Right lobe of liver (tissue), 6 donors: ENCODE data around the gene NSL1. TPM values are rescaled to one million over a fixed set of nuclear protein-coding genes. Genes with fewer than 3 reads are reported as not detected.

Experiments used
- ATAC-seq, 4 donors: fragments of 200-7000 bp; cut with Tn5 transposase; one replicate each; pipeline ENCODE4 v1.9.1; 2020; ENCODE audit warnings: mild to moderate bottlenecking in 4 of 4, moderate library complexity in 4 of 4
- DNase-seq, 3 donors: peaks; one replicate each; pipeline ENCODE4 v3.0.0-alpha.2; 2020
- H3K27ac ChIP-seq, 3 donors: fragments of 200-600 bp; one replicate each; pipeline ENCODE4 v1.8.0; 2022
- H3K27me3 ChIP-seq, 2 donors: fragments of 200-600 bp; one replicate each; pipeline ENCODE4 v1.8.0; 2022
- H3K36me3 ChIP-seq, 4 donors: fragments of 200-600 bp; sonication (generic) in 1 of 4; one replicate each; pipeline versions ENCODE4 v1.5.1 to v1.8.0; 2017 to 2022; ENCODE audit warnings: control low read depth in 1 of 4
- H3K4me1 ChIP-seq, 4 donors: fragments of 200-600 bp; sonication (generic) in 1 of 4; one replicate each; pipeline versions ENCODE4 v1.5.1 to v1.8.0; 2017 to 2022; ENCODE audit warnings: control low read depth in 1 of 4
- H3K4me3 ChIP-seq, 3 donors: fragments of 200-600 bp; one replicate each; pipeline ENCODE4 v1.8.0; 2022
- H3K9me3 ChIP-seq, 4 donors: fragments of 200-600 bp; sonication (generic) in 1 of 4; one replicate each; pipeline versions ENCODE4 v1.5.1 to v1.8.0; 2017 to 2022; ENCODE audit warnings: control low read depth in 1 of 4
- CTCF ChIP-seq, 4 donors: fragments of 200-600 bp in 3 of 4; fragments of 450-650 bp in 1 of 4; IDR thresholded peaks; one replicate each; pipeline versions ENCODE4 v1.5.1 to v1.8.0; 2016 to 2022; ENCODE audit warnings: antibody characterized with exemption in 4 of 4, mild to moderate bottlenecking in 2 of 4
- POLR2A ChIP-seq: fragments of 450-650 bp; IDR thresholded peaks from one replicate; pipeline ENCODE4 v1.6.1; 2017; ENCODE audit warnings: antibody characterized with exemption, mild to moderate bottlenecking
- WGBS: methylation state at CpG from one replicate; pipeline ENCODE4 v1.1.6; 2018; ENCODE audit warnings: low coverage, low lambda C conversion rate; ENCODE audit not compliant: insufficient coverage; ENCODE audit errors: missing lambda C conversion rate; 5-methylcytosine and 5-hydroxymethylcytosine counted together
- intact Hi-C, 2 donors: fragments of 100-400 bp; cut with DNase I; formaldehyde crosslinking; loops; one replicate each; pipeline versions ENCODE4 v1.11.2 to v1.14.1; 2022
- total RNA-seq, 6 experiments: library from RNA; depleted of rRNA in 2 of 6; stranded (reverse); fragments of >200 nt in 2 of 6; fragmentation: NEBNext Ultra II Directional in 3 of 6; extraction: Animal tissue kit (Norgen Biotek cat#: 25700) in 3 of 6; gene quantifications; one replicate each; pipeline versions ENCODE4 v1.1.0 to v1.2.4, GENCODE V29; 2016 to 2023
- donor health status: DM: no; HTN: yes; CAD: no.
- donor health status: DM: no; HTN: no; CAD: no.
- donor health status: DM: no; HTN: no; CAD: no.
- donor health status: DM: no; HTN: yes; CAD: no.
- donor health status: DM: no; HTN: yes; CAD: no.

Gene NSL1
- total RNA-seq, 6 experiments from 2014 or later, result 13.3 to 26.5 (median 16.2) TPM

GRCh38 chr1:212703991-212704564 lies 87.5 kb downstream of the NSL1 start:
- 64% methylated on average over 5 of the region's 9 CpGs for WGBS
- H3K27me3 ChIP-seq, result no peaks in the 10 kb centered on the region
- H3K4me3 ChIP-seq, result no peak overlapping the region
- no peak for TF ChIP-seq CTCF (IDR thresholded peaks at IDR 0.05)
- TF ChIP-seq POLR2A, result no peak
- no peaks in the 10 kb centered on the region for H3K36me3 ChIP-seq
- H3K4me1 ChIP-seq, result peaks cover 0 to 15% (median 2%) of the 10 kb centered on the region in 4 donors
- H3K27ac ChIP-seq, result no peak overlapping the region
- intact Hi-C loops, result no loop called here
- H3K9me3 ChIP-seq, result no peaks in the 10 kb centered on the region
- no peak for ATAC-seq
- no peak for DNase-seq

GRCh38 chr1:212702672-212703071 lies 88.9 kb downstream of the NSL1 start:
- H3K27ac ChIP-seq, result no peak overlapping the region
- H3K36me3 ChIP-seq, result no peaks in the 10 kb centered on the region
- H3K9me3 ChIP-seq, result no peaks in the 10 kb centered on the region
- 50% methylated on average over 1 of the region's 1 CpG for WGBS
- no peak overlapping the region for H3K4me3 ChIP-seq
- TF ChIP-seq POLR2A (no peak), CTCF (IDR thresholded peaks at IDR 0.05) (no peak)
- no peak for DNase-seq
- intact Hi-C loops, result no loop called here
- no peak for ATAC-seq
- H3K27me3 ChIP-seq, result peaks cover 0 to 5% of the 10 kb centered on the region in 2 donors
- peaks cover 0 to 22% (median 6%) of the 10 kb centered on the region in 4 donors for H3K4me1 ChIP-seq

- H3K4me1 ChIP-seq, result peaks cover 0 to 22% (median 6%) of the 10 kb centered on the region in 4 donors
- no peak overlapping the region for H3K27ac ChIP-seq
- no peaks in the 10 kb centered on the region for H3K36me3 ChIP-seq
- 25% methylated on average over 1 of the region's 1 CpG for WGBS
- no peak for TF ChIP-seq CTCF (IDR thresholded peaks at IDR 0.05)
- TF ChIP-seq POLR2A, result no peak
- peaks cover 0 to 7% of the 10 kb centered on the region in 2 donors for H3K27me3 ChIP-seq
- H3K9me3 ChIP-seq, result no peaks in the 10 kb centered on the region
- ATAC-seq (no peak), DNase-seq (no peak)
- no peak overlapping the region for H3K4me3 ChIP-seq
- intact Hi-C loops, result no loop called here
Observed at GRCh38 chr1:212701910-212702309, 89.7 kb downstream of the NSL1 start.

- intact Hi-C loops, result no loop called here
- no peaks in the 10 kb centered on the region for H3K36me3 ChIP-seq
- ATAC-seq, result peak; percentile 64 to 71 (median 66)
- TF ChIP-seq POLR2A (no peak), CTCF (IDR thresholded peaks at IDR 0.05) (peak in 2 of 4 donors; percentile 9)
- peak overlapping the region; percentile 48 to 50 (median 49) for H3K4me3 ChIP-seq
- WGBS, result 13% methylated on average over 14 of the region's 27 CpGs
- H3K9me3 ChIP-seq, result no peaks in the 10 kb centered on the region
- peaks cover 0 to 12% of the 10 kb centered on the region in 2 donors for H3K27me3 ChIP-seq
- peak overlapping the region in 1 of 3 donors; percentile 57 for H3K27ac ChIP-seq
- peak in 2 of 3 donors; percentile 56 to 62 for DNase-seq
- peaks cover 0 to 22% (median 6%) of the 10 kb centered on the region in 4 donors for H3K4me1 ChIP-seq
Observed at GRCh38 chr1:212700892-212701819, 90.4 kb downstream of the NSL1 start.
